GM23248 (cell line): ENCODE results near the gene SLC15A3. TPM values are rescaled to one million over a fixed set of nuclear protein-coding genes. Genes with fewer than 3 reads are reported as not detected.

ENCODE experiments used
- DNase-seq: peaks from one replicate; pipeline ENCODE4 v3.0.0-alpha.2; 2015
- H2AFZ ChIP-seq: fragments of 200-600 bp; sonication (generic); 2 replicates; pipeline ENCODE4 v1.6.1; 2016; ENCODE audit warnings: antibody characterized with exemption
- H3F3A ChIP-seq: fragments of 200-600 bp; sonication (generic); 2 replicates; pipeline ENCODE4 v1.6.1; 2016; ENCODE audit warnings: mild to moderate bottlenecking, antibody characterized with exemption, mixed run types; ENCODE audit not compliant: insufficient read depth
- H3K27ac ChIP-seq: fragments of 200-600 bp; sonication (generic); 2 replicates; pipeline ENCODE4 v1.5.1; 2016; ENCODE audit warnings: mild to moderate bottlenecking
- H3K27me3 ChIP-seq: fragments of 200-600 bp; sonication (generic); replicated peaks from 2 replicates; pipeline ENCODE4 v1.6.1; 2016; ENCODE audit warnings: mild to moderate bottlenecking; ENCODE audit not compliant: insufficient read depth
- H3K36me3 ChIP-seq: fragments of 200-600 bp; sonication (generic); 2 replicates; pipeline ENCODE4 v1.6.1; 2016; ENCODE audit warnings: low read depth, mild to moderate bottlenecking
- H3K4me1 ChIP-seq: fragments of 200-600 bp; sonication (generic); 2 replicates; pipeline ENCODE4 v1.6.1; 2016; ENCODE audit warnings: mild to moderate bottlenecking; ENCODE audit not compliant: insufficient read depth
- H3K4me2 ChIP-seq: fragments of 200-600 bp; sonication (generic); one replicate; pipeline ENCODE4 v1.6.1; 2016; ENCODE audit warnings: mild to moderate bottlenecking; ENCODE audit not compliant: unreplicated experiment
- H3K4me3 ChIP-seq: fragments of 200-600 bp; sonication (generic); 2 replicates; pipeline ENCODE4 v1.5.1; 2016; ENCODE audit warnings: mild to moderate bottlenecking
- H3K79me2 ChIP-seq: fragments of 200-600 bp; sonication (generic); 2 replicates; pipeline ENCODE4 v1.6.1; 2016; ENCODE audit warnings: mild to moderate bottlenecking; ENCODE audit not compliant: insufficient read depth
- H3K9ac ChIP-seq: fragments of 200-600 bp; sonication (generic); 2 replicates; pipeline ENCODE4 v1.6.1; 2016; ENCODE audit warnings: mild to moderate bottlenecking
- H3K9me2 ChIP-seq: fragments of 200-600 bp; sonication (generic); 2 replicates; pipeline ENCODE4 v1.6.1; 2016; ENCODE audit warnings: mixed run types, mild to moderate bottlenecking, moderate library complexity; ENCODE audit not compliant: insufficient read depth
- H3K9me3 ChIP-seq: fragments of 200-600 bp; sonication (generic); one replicate; pipeline ENCODE4 v1.6.1; 2017; ENCODE audit warnings: low read depth
- H4K20me1 ChIP-seq: fragments of 200-600 bp; sonication (generic); 2 replicates; pipeline ENCODE4 v1.6.0; 2016; ENCODE audit not compliant: insufficient read depth
- EZH2 ChIP-seq: fragments of 200-600 bp; sonication (generic); IDR thresholded peaks from 2 replicates; pipeline ENCODE4 v1.6.1; 2018; ENCODE audit warnings: antibody characterized with exemption, mild to moderate bottlenecking; ENCODE audit not compliant: insufficient read depth, poor library complexity, severe bottlenecking
- EZH2phosphoT487 ChIP-seq: fragments of 200-600 bp; sonication (generic); IDR thresholded peaks from 2 replicates; pipeline ENCODE4 v1.6.1; 2018; ENCODE audit warnings: antibody characterized with exemption, moderate library complexity, mild to moderate bottlenecking, low read depth; ENCODE audit not compliant: insufficient read depth
- WGBS, 2 experiments: methylation state at CpG; one replicate each; pipeline ENCODE4 v1.1.6; 2015 to 2017; ENCODE audit warnings: low lambda C conversion rate in 2 of 2, low coverage in 1 of 2; ENCODE audit errors: missing lambda C conversion rate in 2 of 2; 5-methylcytosine and 5-hydroxymethylcytosine counted together
- in situ Hi-C: fragments of 300-500 bp; cut with MboI; formaldehyde crosslinking; loops from 2 replicates; pipeline ENCODE4 v1.15.0; 2020
- polyA plus RNA-seq: library from polyadenylated mRNA; unstranded; fragments of >200 nt; fragmentation: Nextera tagmentation; extraction: Ambion mirVana; gene quantifications from 2 replicates; pipeline ENCODE4 v1.2.1, GENCODE V29; 2016
- total RNA-seq: library from RNA; depleted of rRNA; stranded (reverse); fragments of >200 nt; shearing (Covaris generic); gene quantifications from 2 replicates; pipeline ENCODE4 v1.2.3, GENCODE V29; 2014

SLC15A3 gene
- total and polyA plus RNA-seq, 2 experiments from 2014 or later, result 1.5 to 2.2 TPM

- Histone ChIP-seq H3K4me1 (peaks cover 17% of the 10 kb centered on the region; the same call in 1 of the 2 replicates), H3K27me3 (no peaks in the 10 kb centered on the region), H3F3A (no peaks in the 10 kb centered on the region), H3K4me3 (no peak overlapping the region), H3K36me3 (no peaks in the 10 kb centered on the region), H4K20me1 (no peaks in the 10 kb centered on the region), H3K9ac (no peak overlapping the region), H3K9me2 (no peaks in the 10 kb centered on the region), H3K9me3 (no peaks in the 10 kb centered on the region), H3K27ac (no peak overlapping the region), H3K4me2 (no peak overlapping the region), H2AFZ (no peak overlapping the region), H3K79me2 (peaks cover 25% of the 10 kb centered on the region)
- in situ Hi-C loops, result no loop called here
- no peak for DNase-seq
- 96 to 98% methylated on average over 5 to 6 of the region's 6 CpGs for WGBS, 2 experiments
- no peak for TF ChIP-seq EZH2
These were observed 29.1 kb downstream of the SLC15A3 start for GRCh38 chr11:60922906-60923305.

DNA sequence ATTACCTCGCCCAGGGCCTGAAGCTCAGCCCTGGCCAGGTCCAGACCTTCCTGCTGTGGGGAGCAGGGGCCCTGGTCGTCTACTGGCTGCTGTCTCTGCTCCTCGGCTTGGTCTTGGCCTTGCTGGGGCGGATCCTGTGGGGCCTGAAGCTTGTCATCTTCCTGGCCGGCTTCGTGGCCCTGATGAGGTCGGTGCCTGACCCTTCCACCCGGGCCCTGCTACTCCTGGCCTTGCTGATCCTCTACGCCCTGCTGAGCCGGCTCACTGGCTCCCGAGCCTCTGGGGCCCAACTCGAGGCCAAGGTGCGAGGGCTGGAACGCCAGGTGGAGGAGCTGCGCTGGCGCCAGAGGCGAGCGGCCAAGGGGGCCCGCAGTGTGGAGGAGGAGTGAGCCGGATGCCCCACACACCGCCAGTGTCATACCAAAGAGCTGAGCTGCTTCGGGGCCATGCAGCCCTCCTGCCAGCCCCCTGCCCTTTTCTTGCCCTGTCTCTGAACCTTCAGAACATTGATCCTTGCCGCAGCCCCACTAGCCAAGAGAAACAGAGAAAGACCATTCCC is 30.1 kb downstream of the SLC15A3 start:
- TF ChIP-seq EZH2phosphoT487 (no peak), EZH2 (no peak)
- Histone ChIP-seq H3K4me3 (no peak overlapping the region), H3K36me3 (no peaks in the 10 kb centered on the region), H3K4me2 (no peak overlapping the region), H3K4me1 (peaks cover 17% of the 10 kb centered on the region; the same call in 1 of the 2 replicates), H3K27me3 (no peaks in the 10 kb centered on the region), H3K9me3 (no peaks in the 10 kb centered on the region), H3K9ac (no peak overlapping the region), H3F3A (no peaks in the 10 kb centered on the region), H4K20me1 (no peaks in the 10 kb centered on the region), H2AFZ (no peak overlapping the region), H3K79me2 (peaks cover 35% of the 10 kb centered on the region), H3K27ac (no peak overlapping the region), H3K9me2 (no peaks in the 10 kb centered on the region)
- 85 to 89% methylated on average over 23 of the region's 23 CpGs for WGBS, 2 experiments
- in situ Hi-C loops, result no loop called here
- DNase-seq, result no peak

GRCh38 chr11:60921259-60921658 is 30.7 kb downstream of the SLC15A3 start:
- in situ Hi-C loops, result no loop called here
- Histone ChIP-seq H3F3A (no peaks in the 10 kb centered on the region), H3K4me1 (peaks cover 17% of the 10 kb centered on the region; the same call in 1 of the 2 replicates), H3K9ac (no peak overlapping the region), H3K36me3 (no peaks in the 10 kb centered on the region), H4K20me1 (no peaks in the 10 kb centered on the region), H3K9me3 (no peaks in the 10 kb centered on the region), H3K9me2 (no peaks in the 10 kb centered on the region), H3K27ac (no peak overlapping the region), H3K79me2 (peaks cover 41% of the 10 kb centered on the region), H2AFZ (no peak overlapping the region), H3K4me2 (no peak overlapping the region), H3K4me3 (no peak overlapping the region), H3K27me3 (no peaks in the 10 kb centered on the region)
- TF ChIP-seq EZH2 (no peak), EZH2phosphoT487 (no peak)
- WGBS, 2 experiments, result 86% methylated on average over 10 to 11 of the region's 11 CpGs
- DNase-seq, result no peak

GRCh38 chr11:60919956-60920355 is 32.0 kb downstream of the SLC15A3 start:
- WGBS, 2 experiments, result 67 to 69% methylated on average over 2 of the region's 2 CpGs

More at GRCh38 chr11:60919956-60920355, 32.0 kb downstream of the SLC15A3 start:
- H3K4me2 ChIP-seq, result no peak overlapping the region
- H3K9me2 ChIP-seq, result no peaks in the 10 kb centered on the region
- H2AFZ ChIP-seq, result no peak overlapping the region
- no peaks in the 10 kb centered on the region for H4K20me1 ChIP-seq
- H3K4me3 ChIP-seq, result no peak overlapping the region
- in situ Hi-C loops, result no loop called here
- no peaks in the 10 kb centered on the region for H3K27me3 ChIP-seq
- H3K9ac ChIP-seq, result no peak overlapping the region
- H3K27ac ChIP-seq, result no peak overlapping the region
- H3K4me1 ChIP-seq, result peaks cover 15% of the 10 kb centered on the region; the same call in 1 of the 2 replicates
- peak; percentile 12 for DNase-seq
- H3K9me3 ChIP-seq, result no peaks in the 10 kb centered on the region
- TF ChIP-seq EZH2 (no peak), EZH2phosphoT487 (no peak)
- H3K79me2 ChIP-seq, result peaks cover 48% of the 10 kb centered on the region
- H3K36me3 ChIP-seq, result no peaks in the 10 kb centered on the region
- no peaks in the 10 kb centered on the region; the same call in 1 of the 2 replicates for H3F3A ChIP-seq
